H9 (cell line): ENCODE measurements around the gene KLHDC3. TPM values are rescaled to one million over a fixed set of nuclear protein-coding genes. Genes with fewer than 3 reads are reported as not detected.
A peak's percentile ranks its signal among the peaks of the same experiment; 100 is the strongest.

Experiments
- DNase-seq: peaks from one replicate; pipeline ENCODE4 v3.0.0-alpha.2; 2017
- H2AFZ ChIP-seq: one replicate; pipeline ENCODE4 v1.6.1; 2013; ENCODE audit warnings: mild to moderate bottlenecking, low read length, control low read depth, moderate library complexity
- H2AK5ac ChIP-seq: 2 replicates; pipeline ENCODE4 v1.6.1; 2013; ENCODE audit warnings: low read length, control low read depth, mixed read lengths; ENCODE audit not compliant: insufficient read length
- H2BK120ac ChIP-seq: one replicate; pipeline ENCODE4 v1.6.1; 2013; ENCODE audit warnings: low read depth, mild to moderate bottlenecking, low read length, control low read depth, inconsistent platforms; ENCODE audit not compliant: poor library complexity, severe bottlenecking
- H2BK12ac ChIP-seq: 2 replicates; pipeline ENCODE4 v1.6.1; 2013; ENCODE audit warnings: low read length, control low read depth, mixed read lengths, low read depth; ENCODE audit not compliant: insufficient read length
- H2BK15ac ChIP-seq: 2 replicates; pipeline ENCODE4 v1.6.1; 2013; ENCODE audit warnings: low read depth, low read length, control low read depth
- H2BK20ac ChIP-seq: one replicate; pipeline ENCODE4 v1.6.1; 2013; ENCODE audit warnings: low read depth, mild to moderate bottlenecking, low read length, control low read depth, inconsistent platforms; ENCODE audit not compliant: poor library complexity, severe bottlenecking
- H2BK5ac ChIP-seq: 2 replicates; pipeline ENCODE4 v1.6.1; 2013; ENCODE audit warnings: low read length, control low read depth, mixed read lengths; ENCODE audit not compliant: insufficient read length
- H3K14ac ChIP-seq: 2 replicates; pipeline ENCODE4 v1.6.1; 2013; ENCODE audit warnings: low read length, control low read depth; ENCODE audit not compliant: insufficient read depth
- H3K18ac ChIP-seq: 2 replicates; pipeline ENCODE4 v1.6.1; 2013; ENCODE audit warnings: low read depth, mild to moderate bottlenecking, mixed read lengths, low read length, control low read depth; ENCODE audit not compliant: insufficient read length
- H3K23ac ChIP-seq: 2 replicates; pipeline ENCODE4 v1.6.1; 2013; ENCODE audit warnings: low read length, control low read depth, mixed read lengths, low read depth; ENCODE audit not compliant: insufficient read length
- H3K23me2 ChIP-seq: 2 replicates; pipeline ENCODE4 v1.6.1; 2013; ENCODE audit warnings: low read depth, mild to moderate bottlenecking, mixed read lengths, low read length, control low read depth; ENCODE audit not compliant: insufficient read length, poor library complexity, severe bottlenecking
- H3K27ac ChIP-seq: 2 replicates; pipeline ENCODE4 v1.5.1; 2013; ENCODE audit warnings: low read length, control low read depth, mixed read lengths, low read depth; ENCODE audit not compliant: insufficient read length
- H3K27me3 ChIP-seq: 2 replicates; pipeline ENCODE4 v1.6.1; 2013; ENCODE audit warnings: low read length, control low read depth, inconsistent platforms; ENCODE audit not compliant: insufficient read depth
- H3K4ac ChIP-seq: 2 replicates; pipeline ENCODE4 v1.6.1; 2013; ENCODE audit warnings: low read depth, mild to moderate bottlenecking, control low read depth, inconsistent platforms, low read length, moderate library complexity
- H3K4me1 ChIP-seq: 2 replicates; pipeline ENCODE4 v1.6.1; 2013; ENCODE audit warnings: low read length, control low read depth, inconsistent platforms; ENCODE audit not compliant: insufficient read depth
- H3K4me2 ChIP-seq: 2 replicates; pipeline ENCODE4 v1.6.1; 2013; ENCODE audit warnings: low read length, control low read depth, mixed read lengths; ENCODE audit not compliant: insufficient read length, insufficient read depth
- H3K56ac ChIP-seq: 2 replicates; pipeline ENCODE4 v1.6.1; 2013; ENCODE audit warnings: low read depth, mild to moderate bottlenecking, mixed read lengths, low read length, control low read depth; ENCODE audit not compliant: insufficient read length
- H3K79me1 ChIP-seq: 2 replicates; pipeline ENCODE4 v1.6.1; 2013; ENCODE audit warnings: low read depth, mild to moderate bottlenecking, moderate library complexity, low read length, control low read depth, inconsistent platforms; ENCODE audit not compliant: insufficient read depth, poor library complexity, severe bottlenecking
- H3K79me2 ChIP-seq: 2 replicates; pipeline ENCODE4 v1.6.1; 2013; ENCODE audit warnings: low read length, control low read depth, inconsistent platforms; ENCODE audit not compliant: insufficient read depth
- H3K9ac ChIP-seq: 2 replicates; pipeline ENCODE4 v1.6.1; 2013; ENCODE audit warnings: low read length, control low read depth, mixed read lengths; ENCODE audit not compliant: insufficient read length; ENCODE audit errors: extremely low read depth
- H3K9me3 ChIP-seq: one replicate; pipeline ENCODE4 v1.6.1; 2013; ENCODE audit warnings: low read depth, low read length, inconsistent platforms; ENCODE audit not compliant: control insufficient read depth
- H3T11ph ChIP-seq: one replicate; pipeline ENCODE4 v1.6.1; 2013; ENCODE audit warnings: mild to moderate bottlenecking, low read length, control low read depth, inconsistent platforms
- H4K20me1 ChIP-seq: one replicate; pipeline ENCODE4 v1.6.1; 2013; ENCODE audit not compliant: control insufficient read depth, insufficient read length, insufficient read depth
- H4K5ac ChIP-seq: 2 replicates; pipeline ENCODE4 v1.6.1; 2013; ENCODE audit warnings: low read depth, mild to moderate bottlenecking, mixed read lengths, low read length, control low read depth; ENCODE audit not compliant: insufficient read length
- H4K8ac ChIP-seq: replicated peaks from 2 replicates; pipeline ENCODE4 v1.6.1; 2013; ENCODE audit warnings: low read length, control low read depth, mixed read lengths, low read depth; ENCODE audit not compliant: insufficient read length
- H4K91ac ChIP-seq: 2 replicates; pipeline ENCODE4 v1.6.1; 2013; ENCODE audit warnings: low read depth, mild to moderate bottlenecking, moderate library complexity, mixed read lengths, low read length, control low read depth; ENCODE audit not compliant: insufficient read length
- H3K27ac Mint-ChIP-seq, 3 experiments: 2 replicates in 2 of 3; 3 replicates in 1 of 3; pipeline ENCODE4 v1.8.0; 2020 to 2021; ENCODE audit warnings: mixed read lengths in 3 of 3, mild to moderate bottlenecking in 1 of 3, moderate library complexity in 1 of 3
- H3K27me3 Mint-ChIP-seq: 2 replicates; pipeline ENCODE4 v1.8.0; 2021; ENCODE audit warnings: low read depth, mild to moderate bottlenecking, moderate library complexity, mixed read lengths
- H3K36me3 Mint-ChIP-seq, 3 experiments: 2 replicates in 2 of 3; 3 replicates in 1 of 3; pipeline ENCODE4 v1.8.0; 2020 to 2021; ENCODE audit warnings: low read depth in 3 of 3, mixed read lengths in 3 of 3; ENCODE audit not compliant: insufficient read depth in 1 of 3
- H3K4me1 Mint-ChIP-seq, 2 experiments: 2 replicates each; pipeline ENCODE4 v1.8.0; 2020; ENCODE audit warnings: mixed read lengths in 2 of 2
- H3K4me3 Mint-ChIP-seq, 2 experiments: 2 replicates in 1 of 2; 3 replicates in 1 of 2; pipeline ENCODE4 v1.8.0; 2020 to 2021; ENCODE audit warnings: mild to moderate bottlenecking in 2 of 2, mixed read lengths in 2 of 2, moderate library complexity in 1 of 2
- H3K9me3 Mint-ChIP-seq, 2 experiments: 2 replicates in 1 of 2; 3 replicates in 1 of 2; pipeline ENCODE4 v1.8.0; 2020; ENCODE audit warnings: mild to moderate bottlenecking in 2 of 2, mixed read lengths in 2 of 2, moderate library complexity in 1 of 2
- WGBS: extraction: QIAGEN DNeasy Blood & Tissue Kit; methylation state at CpG from one replicate; pipeline ENCODE4 v1.1.7; 2013; ENCODE audit warnings: missing lambda C conversion rate, low lambda C conversion rate, mixed read lengths; ENCODE audit not compliant: insufficient read length; ENCODE audit errors: extremely low coverage; 5-methylcytosine and 5-hydroxymethylcytosine counted together
- total RNA-seq: library from RNA; stranded (reverse); gene quantifications from 2 replicates; pipeline ENCODE4 v1.2.1, GENCODE V29; 2021
- TF ChIP-seq, protein P1 (sequence below): fragments of 200-600 bp; sonication (generic); conservative IDR thresholded peaks from 3 replicates; pipeline ENCODE4 v1.8.0; 2021; ENCODE audit warnings: antibody characterized with exemption, mild to moderate bottlenecking

Gene KLHDC3
- total RNA-seq, 1 experiment from 2014 or later, result 146 TPM

DNA sequence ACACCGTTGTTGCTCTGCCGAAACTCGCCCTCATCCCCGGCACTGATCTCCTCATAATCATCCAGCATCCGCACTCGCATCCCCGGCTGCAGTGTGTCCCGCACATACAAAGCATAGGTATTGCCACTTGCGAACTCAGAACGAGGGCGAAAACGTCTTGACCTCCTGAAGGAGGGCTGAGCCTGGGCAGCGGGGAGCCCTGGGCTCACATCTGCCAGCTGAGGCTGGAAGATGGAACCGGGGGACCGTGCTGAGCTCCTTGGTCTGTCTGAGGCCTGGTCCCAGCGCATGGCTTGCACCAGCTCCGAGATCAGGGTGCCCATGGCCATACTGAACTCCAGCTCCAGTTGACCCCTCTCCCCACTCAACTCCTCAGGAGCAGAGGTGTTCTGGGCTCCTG, 36.9 kb downstream of the KLHDC3 start:
- peak; percentile 21 for DNase-seq
- no peak overlapping the region for H2BK12ac ChIP-seq
- H3K79me2 ChIP-seq, result no peaks in the 10 kb centered on the region
- peaks cover 7% of the 10 kb centered on the region for H3K23me2 ChIP-seq
- no peak overlapping the region for H2BK120ac ChIP-seq
- Mint-ChIP-seq H3K36me3 (peaks cover 27 to 67% (median 62%) of the 10 kb centered on the region in 3 experiments), H3K27ac (peak overlapping the region in 1 of 3 experiments; percentile 13; a peak in 2 of 7 replicates), H3K4me3 (no peak overlapping the region; a peak in 1 of 5 replicates), H3K27me3 (no peaks in the 10 kb centered on the region; the same call in 1 of the 2 replicates), H3K9me3 (peaks cover 0 to 3% of the 10 kb centered on the region in 2 experiments; a peak in 2 of 5 replicates), H3K4me1 (peaks cover 23 to 24% of the 10 kb centered on the region in 2 experiments)
- no peak overlapping the region for H4K91ac ChIP-seq
- H4K8ac ChIP-seq, result no peak overlapping the region
- H2AK5ac ChIP-seq, result no peak overlapping the region
- TF ChIP-seq, protein P1, sequence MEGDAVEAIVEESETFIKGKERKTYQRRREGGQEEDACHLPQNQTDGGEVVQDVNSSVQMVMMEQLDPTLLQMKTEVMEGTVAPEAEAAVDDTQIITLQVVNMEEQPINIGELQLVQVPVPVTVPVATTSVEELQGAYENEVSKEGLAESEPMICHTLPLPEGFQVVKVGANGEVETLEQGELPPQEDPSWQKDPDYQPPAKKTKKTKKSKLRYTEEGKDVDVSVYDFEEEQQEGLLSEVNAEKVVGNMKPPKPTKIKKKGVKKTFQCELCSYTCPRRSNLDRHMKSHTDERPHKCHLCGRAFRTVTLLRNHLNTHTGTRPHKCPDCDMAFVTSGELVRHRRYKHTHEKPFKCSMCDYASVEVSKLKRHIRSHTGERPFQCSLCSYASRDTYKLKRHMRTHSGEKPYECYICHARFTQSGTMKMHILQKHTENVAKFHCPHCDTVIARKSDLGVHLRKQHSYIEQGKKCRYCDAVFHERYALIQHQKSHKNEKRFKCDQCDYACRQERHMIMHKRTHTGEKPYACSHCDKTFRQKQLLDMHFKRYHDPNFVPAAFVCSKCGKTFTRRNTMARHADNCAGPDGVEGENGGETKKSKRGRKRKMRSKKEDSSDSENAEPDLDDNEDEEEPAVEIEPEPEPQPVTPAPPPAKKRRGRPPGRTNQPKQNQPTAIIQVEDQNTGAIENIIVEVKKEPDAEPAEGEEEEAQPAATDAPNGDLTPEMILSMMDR, result no peak
- no peak overlapping the region for H4K5ac ChIP-seq
- no peaks in the 10 kb centered on the region for H3K9me3 ChIP-seq
- H2AFZ ChIP-seq, result no peak overlapping the region
- no peak overlapping the region for H3T11ph ChIP-seq
- H3K27ac ChIP-seq, result no peak overlapping the region
- H3K27me3 ChIP-seq, result no peaks in the 10 kb centered on the region
- H3K4me1 ChIP-seq, result no peaks in the 10 kb centered on the region
- H3K23ac ChIP-seq, result no peak overlapping the region
- H3K56ac ChIP-seq, result no peak overlapping the region
- H2BK15ac ChIP-seq, result no peak overlapping the region
- H3K4me2 ChIP-seq, result no peak overlapping the region
- H2BK5ac ChIP-seq, result no peak overlapping the region
- H3K14ac ChIP-seq, result no peak overlapping the region
- H3K79me1 ChIP-seq, result no peaks in the 10 kb centered on the region
- H3K4ac ChIP-seq, result no peak overlapping the region
- H3K9ac ChIP-seq, result no peak overlapping the region
- no peaks in the 10 kb centered on the region for H4K20me1 ChIP-seq
- no peak overlapping the region for H3K18ac ChIP-seq
- H2BK20ac ChIP-seq, result no peak overlapping the region
- WGBS, result no CpG with 5 or more reads among the region's 17 CpGs
